ENCODE measurements around the gene GOSR1.
"Not testable (repeated sequence)": the region's sequence is repeated elsewhere in the genome, so short reads cannot be mapped to it uniquely, and the experiment has no call there.

Gene GOSR1

GRCh38 chr17:30570596-30571265 lies 93.5 kb downstream of the GOSR1 start:
- DNase-seq (ENCODE audit: low read depth, low spot score) = no peak
- in situ Hi-C loops (cut with HindIII; ENCODE audit: low sequenced_read_pairs) = no loop called here
- TF ChIP-seq CTCF (IDR thresholded peaks at IDR 0.05; ENCODE audit: low read depth, low read length) = no peak
- no peak overlapping the region for H3K4me3 ChIP-seq (ENCODE audit: low read depth, low read length)

GRCh38 chr17:30571404-30571803 lies 94.2 kb downstream of the GOSR1 start:
- H3K4me3 ChIP-seq (ENCODE audit: low read depth, low read length); DNase-seq (ENCODE audit: low read depth, low spot score); in situ Hi-C loops (cut with HindIII; ENCODE audit: low sequenced_read_pairs): not testable (repeated sequence)

GRCh38 chr17:30571921-30572320 lies 94.7 kb downstream of the GOSR1 start:
- DNase-seq (ENCODE audit: low read depth, low spot score) = no peak
- no peak for TF ChIP-seq CTCF (IDR thresholded peaks at IDR 0.05; ENCODE audit: low read depth, low read length)
- no peak overlapping the region for H3K4me3 ChIP-seq (ENCODE audit: low read depth, low read length)
- in situ Hi-C loops (cut with HindIII; ENCODE audit: low sequenced_read_pairs) = no loop called here

DNA sequence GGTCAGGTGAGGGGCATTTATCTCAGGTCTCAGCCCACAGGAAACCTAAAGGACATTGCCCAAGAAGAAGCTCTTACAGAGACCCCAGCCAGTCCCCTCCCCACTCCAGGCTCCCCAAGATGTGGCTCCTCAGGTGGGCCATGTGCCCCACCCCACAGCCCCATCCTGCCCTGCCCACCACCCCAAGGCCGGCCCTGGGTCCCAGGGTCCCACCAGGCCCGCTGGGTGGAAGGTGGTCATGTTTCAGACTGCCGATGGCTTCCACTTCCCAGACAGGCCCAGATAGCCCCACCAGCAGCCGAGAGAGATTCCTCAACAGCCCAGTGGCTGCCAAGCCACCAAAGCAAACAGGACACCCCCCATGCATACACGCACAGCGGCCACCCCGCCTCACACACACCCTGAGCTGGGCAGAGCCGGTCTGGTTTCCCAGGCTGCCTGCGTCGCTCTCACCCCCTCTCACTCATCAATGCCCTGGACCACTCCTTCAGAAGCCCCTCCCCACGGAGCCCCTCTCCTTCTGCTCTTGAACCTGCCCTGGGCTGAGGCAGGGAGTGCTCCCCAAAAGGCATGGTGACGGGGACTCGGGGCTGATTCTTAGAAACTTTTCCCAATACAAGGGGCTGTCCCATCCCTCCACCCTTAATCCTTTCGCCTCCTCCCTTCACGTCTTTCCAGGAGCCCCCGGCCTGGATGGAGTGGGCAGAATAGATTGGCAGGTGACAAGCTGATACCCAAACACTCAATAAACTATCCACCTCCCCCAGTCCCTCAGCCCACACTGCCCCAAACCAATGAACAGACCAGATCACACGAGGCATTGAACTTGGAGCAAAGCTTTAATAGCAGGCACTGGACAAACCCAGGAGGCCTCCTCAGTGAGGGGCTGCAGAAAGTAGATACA lies 95.7 kb downstream of the GOSR1 start:
- H3K4me3 ChIP-seq (ENCODE audit: low read depth, low read length); DNase-seq (ENCODE audit: low read depth, low spot score); in situ Hi-C loops (cut with HindIII; ENCODE audit: low sequenced_read_pairs): not testable (repeated sequence)

GRCh38 chr17:30573603-30574175 lies 96.5 kb downstream of the GOSR1 start:
- in situ Hi-C loops (cut with HindIII; ENCODE audit: low sequenced_read_pairs) = no loop called here

DNA sequence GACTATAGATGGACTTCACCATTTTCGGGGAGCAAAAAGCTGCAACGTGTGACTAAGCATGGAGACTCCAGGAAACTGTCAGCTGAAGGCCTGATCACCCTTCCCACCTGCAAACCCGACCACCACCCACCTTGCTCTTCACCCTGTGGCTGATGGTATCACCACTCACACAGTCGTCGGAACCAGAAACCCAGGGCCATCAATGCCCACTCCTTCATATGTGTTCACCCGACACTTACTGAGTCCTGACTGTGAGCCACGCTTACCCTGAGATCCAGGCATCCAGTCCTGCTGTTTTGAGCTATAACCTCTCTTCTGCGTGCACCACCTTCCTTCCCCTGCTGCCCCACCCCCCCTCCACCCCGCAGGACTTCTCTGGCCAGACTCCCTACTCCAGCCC lies 97.1 kb downstream of the GOSR1 start:
- DNase-seq (ENCODE audit: low read depth, low spot score); H3K4me3 ChIP-seq (ENCODE audit: low read depth, low read length); in situ Hi-C loops (cut with HindIII; ENCODE audit: low sequenced_read_pairs): not testable (repeated sequence)

More at GRCh38 chr17:30573603-30574175, 96.5 kb downstream of the GOSR1 start:
- TF ChIP-seq CTCF (IDR thresholded peaks at IDR 0.05; ENCODE audit: low read depth, low read length) = no peak
- DNase-seq (ENCODE audit: low read depth, low spot score) = no peak
- no peak overlapping the region for H3K4me3 ChIP-seq (ENCODE audit: low read depth, low read length)

DNA sequence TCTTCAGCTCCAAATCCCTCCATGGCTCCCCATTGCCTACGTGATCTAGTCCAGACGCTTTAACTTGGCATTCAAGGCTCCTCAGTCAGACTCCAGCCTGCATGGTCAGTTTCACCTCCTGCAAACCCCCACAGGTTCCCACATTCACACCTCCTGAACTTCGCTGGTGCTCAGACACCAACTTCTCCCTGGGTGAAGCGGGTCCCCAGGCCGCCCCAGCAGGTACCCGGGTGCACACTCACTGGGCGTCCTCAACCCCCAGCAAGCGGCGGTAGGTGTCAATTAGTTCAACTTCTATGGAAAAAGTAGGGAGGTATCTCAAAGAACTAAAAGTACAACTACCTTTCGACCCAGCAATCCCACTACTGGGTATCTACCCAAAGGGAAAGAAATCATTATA lies 97.6 kb downstream of the GOSR1 start:
- DNase-seq (ENCODE audit: low read depth, low spot score); in situ Hi-C loops (cut with HindIII; ENCODE audit: low sequenced_read_pairs); H3K4me3 ChIP-seq (ENCODE audit: low read depth, low read length): not testable (repeated sequence)

DNA sequence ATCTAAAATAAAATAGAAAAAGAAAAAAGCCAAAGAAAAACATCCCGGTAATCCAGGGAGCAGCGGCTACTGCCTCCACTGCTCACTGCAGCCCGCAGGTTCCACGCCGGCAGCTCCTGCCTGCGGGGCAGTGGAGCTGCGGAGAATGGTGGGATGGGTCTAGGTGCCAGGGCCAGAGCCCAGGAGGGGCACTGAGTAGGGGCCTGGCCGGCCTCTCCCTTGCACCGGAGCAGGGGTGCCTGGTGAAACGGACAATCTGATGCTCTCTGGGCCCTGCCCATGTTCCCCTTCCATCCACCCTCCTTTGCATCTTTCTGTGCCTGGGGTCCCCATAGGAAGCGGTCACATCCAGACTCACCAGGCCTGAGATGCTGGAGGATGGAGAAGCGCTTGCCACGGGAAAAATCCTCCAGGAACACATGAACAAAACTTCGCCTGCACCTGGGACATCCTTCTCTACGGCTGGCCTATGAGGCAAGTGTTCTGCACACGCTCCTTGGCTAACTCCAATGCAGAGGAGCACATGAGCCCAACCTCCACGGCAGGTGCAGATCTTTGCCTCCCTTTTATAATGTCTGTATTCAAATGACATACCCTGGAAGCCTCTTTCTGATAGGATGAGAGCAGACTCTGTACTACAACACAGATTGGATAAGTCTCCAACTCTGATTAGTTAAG lies 98.6 kb downstream of the GOSR1 start:
- H3K4me3 ChIP-seq (ENCODE audit: low read depth, low read length); in situ Hi-C loops (cut with HindIII; ENCODE audit: low sequenced_read_pairs); DNase-seq (ENCODE audit: low read depth, low spot score): not testable (repeated sequence)
